ENCODE data around the gene HSCB. TPM values are rescaled to one million over a fixed set of nuclear protein-coding genes. Genes with fewer than 3 reads are reported as not detected.

Gene HSCB
- total RNA-seq, 1 donor from 2014 or later, result 18.7 TPM

GRCh38 chr22:28798810-28799605, 57.2 kb downstream of the HSCB start:
- no peak for TF ChIP-seq CTCF (conservative IDR thresholded peaks at IDR 0.05)
- Mint-ChIP-seq H3K9me3 (no peaks in the 10 kb centered on the region), H3K27ac (ENCODE audit: unreplicated experiment) (peak overlapping the region; percentile 93), H3K4me3 (peak overlapping the region; percentile 92), H3K4me1 (peaks cover 37% of the 10 kb centered on the region), H3K36me3 (ENCODE audit: low read depth) (peaks cover 15% of the 10 kb centered on the region), H3K27me3 (ENCODE audit: low read depth) (no peaks in the 10 kb centered on the region)
- DNase-seq (ENCODE audit: low read depth, low spot score), result no peak

DNA sequence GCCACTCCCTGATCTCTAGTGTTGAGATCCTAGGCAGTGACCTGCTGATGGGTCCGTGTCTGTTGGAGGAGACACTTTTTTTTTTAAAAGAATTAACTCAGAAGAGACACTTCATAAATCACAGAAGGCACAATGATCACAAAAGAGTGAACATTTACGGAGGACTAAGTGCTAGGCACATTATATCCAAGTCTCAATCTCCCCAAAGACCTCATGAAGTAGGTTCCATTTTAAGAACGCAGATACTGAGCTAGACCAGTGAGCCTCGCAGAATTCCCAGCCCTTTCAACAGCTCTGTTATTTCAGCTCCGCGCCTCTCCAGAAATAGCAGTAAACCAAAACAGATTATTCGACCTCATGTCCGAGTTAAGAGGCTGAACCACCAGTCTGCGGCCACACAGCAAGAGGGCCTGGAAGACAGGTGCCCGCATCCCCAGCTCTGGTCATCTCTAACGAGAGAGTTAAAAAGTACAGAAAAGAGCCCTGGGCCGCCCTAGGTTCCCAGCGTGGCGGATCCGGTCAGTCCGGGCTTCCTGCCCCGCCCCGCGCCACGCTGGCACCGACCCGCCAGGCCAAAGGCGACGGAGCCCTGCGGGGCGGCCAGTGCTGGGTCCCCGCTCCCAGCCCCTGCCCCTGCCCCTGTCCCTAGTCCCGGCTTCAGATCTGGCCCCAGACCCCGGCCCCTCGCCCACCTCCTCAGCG, 57.9 kb downstream of the HSCB start:
- Mint-ChIP-seq H3K4me3 (peak overlapping the region; percentile 92), H3K27me3 (ENCODE audit: low read depth) (no peaks in the 10 kb centered on the region)

DNA sequence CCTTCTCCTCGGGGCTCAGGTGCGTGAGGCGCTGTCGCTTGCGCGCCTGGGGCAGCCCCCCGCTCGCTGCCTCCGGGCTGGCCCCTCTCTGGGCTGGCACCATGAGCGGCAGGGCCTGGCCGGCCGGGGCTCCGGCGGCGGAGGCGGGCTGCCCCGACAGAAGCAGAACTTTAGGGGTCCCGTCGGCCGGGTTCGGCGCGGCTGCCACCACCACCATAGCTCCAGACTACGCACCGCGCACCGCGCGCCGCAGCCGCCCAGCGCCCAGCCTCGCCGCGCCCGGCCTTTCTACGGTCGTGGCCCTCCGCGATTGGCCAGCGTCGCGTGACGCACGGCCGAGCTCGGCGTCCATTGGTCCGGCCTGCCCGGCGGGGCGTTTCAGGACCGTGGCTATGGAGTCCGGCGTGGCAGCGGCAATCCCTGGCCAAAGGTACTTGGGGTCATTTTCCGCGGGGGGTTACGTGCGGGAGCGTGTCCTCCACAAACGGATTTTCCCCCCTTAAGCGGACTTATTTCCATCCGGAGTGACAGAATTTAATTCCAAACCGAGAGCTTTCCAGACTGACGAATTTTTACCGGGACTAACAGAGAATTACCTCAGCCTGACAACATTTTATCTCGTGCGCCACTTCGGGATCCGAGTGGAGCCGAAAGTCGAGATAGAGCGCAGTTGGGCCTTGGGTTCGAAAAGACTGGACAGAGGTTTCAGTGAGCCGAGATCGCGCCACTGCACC, 58.6 kb downstream of the HSCB start, which contains the start of gene XBP1:
Gene XBP1 (minus strand): TSS at position 262 of the 734 bp plus-strand sequence.
- peaks cover 37% of the 10 kb centered on the region for H3K4me1 Mint-ChIP-seq
- peaks cover 8% of the 10 kb centered on the region for H3K36me3 Mint-ChIP-seq (ENCODE audit: low read depth)
- TF ChIP-seq CTCF (conservative IDR thresholded peaks at IDR 0.05), result no peak
- peak within 1 kb of the TSS; percentile 92 for H3K4me3 Mint-ChIP-seq
- no peaks in the 10 kb centered on the region for H3K9me3 Mint-ChIP-seq
- DNase-seq (ENCODE audit: low read depth, low spot score), result peak; percentile 89
- no peaks in the 10 kb centered on the region for H3K27me3 Mint-ChIP-seq (ENCODE audit: low read depth)
- H3K27ac Mint-ChIP-seq (ENCODE audit: unreplicated experiment), result peak within 1 kb of the TSS; percentile 100

More for the DNA sequence above, 57.9 kb downstream of the HSCB start:
- H3K4me1 Mint-ChIP-seq, result peaks cover 37% of the 10 kb centered on the region
- TF ChIP-seq CTCF (conservative IDR thresholded peaks at IDR 0.05), result no peak
- DNase-seq (ENCODE audit: low read depth, low spot score), result peak; percentile 46
- H3K27ac Mint-ChIP-seq (ENCODE audit: unreplicated experiment), result peak overlapping the region; percentile 93
- no peaks in the 10 kb centered on the region for H3K9me3 Mint-ChIP-seq
- peaks cover 12% of the 10 kb centered on the region for H3K36me3 Mint-ChIP-seq (ENCODE audit: low read depth)

DNA sequence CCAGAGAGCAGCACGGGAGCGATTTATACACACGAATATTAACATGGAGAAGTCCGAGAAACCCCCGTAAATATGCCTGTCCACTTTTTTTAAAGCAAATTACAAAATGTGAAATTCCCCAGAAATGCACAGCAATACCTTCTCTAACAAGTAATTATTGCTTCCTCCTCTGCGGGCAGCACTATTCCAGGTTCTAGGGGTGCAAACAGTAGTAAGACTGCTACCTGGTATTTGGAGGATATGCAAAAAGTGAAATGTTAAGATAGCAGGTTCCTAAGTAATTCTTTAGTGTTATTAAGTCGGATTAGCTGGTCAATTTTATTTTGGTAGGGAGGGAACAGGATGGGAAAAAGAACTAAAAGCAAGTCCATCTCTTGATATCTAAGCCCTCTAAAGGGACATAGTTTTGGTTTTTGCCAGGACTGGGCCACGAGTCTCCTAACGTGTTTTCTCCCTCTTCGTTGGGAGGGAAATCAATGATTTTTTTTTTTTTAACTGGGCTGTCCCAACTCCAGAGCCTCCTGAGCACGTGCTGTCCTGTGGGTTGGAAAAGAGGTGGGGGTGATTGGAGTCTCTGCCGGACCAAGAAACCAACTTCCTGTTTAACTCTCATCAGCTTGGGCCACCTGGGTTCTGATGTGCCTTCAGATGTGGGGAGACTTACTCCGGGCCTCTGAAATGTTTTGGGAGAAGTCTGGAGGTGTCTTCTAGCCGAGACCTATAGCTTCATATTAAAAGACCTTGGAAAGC, 60.2 kb downstream of the HSCB start:
- H3K27me3 Mint-ChIP-seq (ENCODE audit: low read depth), result no peaks in the 10 kb centered on the region
- no peaks in the 10 kb centered on the region for H3K9me3 Mint-ChIP-seq
- no peak for DNase-seq (ENCODE audit: low read depth, low spot score)
- H3K4me1 Mint-ChIP-seq, result peaks cover 33% of the 10 kb centered on the region
- H3K36me3 Mint-ChIP-seq (ENCODE audit: low read depth), result no peaks in the 10 kb centered on the region
- no peak for TF ChIP-seq CTCF (conservative IDR thresholded peaks at IDR 0.05)
- H3K4me3 Mint-ChIP-seq, result peak overlapping the region; percentile 85
- H3K27ac Mint-ChIP-seq (ENCODE audit: unreplicated experiment), result no peak overlapping the region

All from neural crest cell (in vitro differentiated cells).